HepG2 (cell line): Measurements from ENCODE around the gene CTNNA2. TPM values are rescaled to one million over a fixed set of nuclear protein-coding genes. Genes with fewer than 3 reads are reported as not detected.

Experiments
- ATAC-seq: fragments of 200-7000 bp; cut with Tn5 transposase; 3 replicates; pipeline ENCODE4 v1.9.1; 2020; ENCODE audit warnings: mild to moderate bottlenecking, moderate library complexity
- BruUV-seq: library from RNA; stranded (reverse); fragments of 400-500 nt; replicated peaks from 2 replicates; lab custom pipeline; 2021; lab: Mats Ljungman, UMichigan
- CTCF ChIA-PET: fragments of 300-600 bp; formaldehyde crosslinking; extraction: SDS; loops from one replicate; lab custom pipeline; 2021; ENCODE audit warnings: low total read pairs, inconsistent platforms, low intra/inter-chr PET ratio; lab: Yijun Ruan, JAX
- POLR2A ChIA-PET: fragments of 350-600 bp; sonication (Branson Sonifier 250); formaldehyde crosslinking; loops from one replicate; lab custom pipeline; 2020; ENCODE audit warnings: antibody characterized with exemption, inconsistent platforms; lab: Yijun Ruan, JAX
- DNase-seq: peaks from one replicate; pipeline ENCODE4 v3.0.0-alpha.2; 2015; ENCODE audit warnings: low spot score
- FAIRE-seq: peaks from 3 replicates; lab custom pipeline; 2011; peaks lifted over from hg19 to GRCh38; lab: Jason Lieb, UNC
- H2AFZ ChIP-seq: one replicate; pipeline ENCODE4 v1.6.1; 2011; ENCODE audit warnings: low read length, inconsistent platforms
- H3K27ac ChIP-seq: fragments of 300-600 bp; 3 replicates; pipeline ENCODE4 v1.8.0; 2011; ENCODE audit warnings: mixed run types, mild to moderate bottlenecking, mixed read lengths, low read length, inconsistent platforms; ENCODE audit not compliant: insufficient read depth; ENCODE audit errors: extremely low read length
- H3K27me3 ChIP-seq, 2 experiments: fragments of 200-600 bp in 1 of 2; 2 replicates in 1 of 2; 3 replicates in 1 of 2; pipeline versions ENCODE4 v1.6.0 to v1.8.0; 2011; ENCODE audit warnings: low read length in 2 of 2, mild to moderate bottlenecking in 2 of 2, moderate library complexity in 2 of 2, inconsistent platforms in 1 of 2; ENCODE audit not compliant: insufficient read depth in 2 of 2, control insufficient read depth in 1 of 2
- H3K36me3 ChIP-seq, 2 experiments: fragments of 200-600 bp in 1 of 2; replicated peaks in 1 of 2; 2 replicates in 1 of 2; 3 replicates in 1 of 2; pipeline versions ENCODE4 v1.5.1 to v1.8.0; 2011; ENCODE audit warnings: low read length in 2 of 2, inconsistent platforms in 1 of 2; ENCODE audit not compliant: insufficient read depth in 2 of 2, control insufficient read depth in 1 of 2
- H3K4me1 ChIP-seq: 2 replicates; pipeline ENCODE4 v1.5.1; 2012; ENCODE audit warnings: low read length, inconsistent platforms; ENCODE audit not compliant: insufficient read depth
- H3K4me2 ChIP-seq: 2 replicates; pipeline ENCODE4 v1.6.0; 2011; ENCODE audit warnings: low read depth, low read length, inconsistent platforms
- H3K4me3 ChIP-seq, 3 experiments: fragments of 200-600 bp in 1 of 3; sonication (generic), shearing (Covaris generic) in 1 of 3; replicated peaks in 1 of 3; 2 replicates each; pipeline ENCODE4 v1.5.1; 2011 to 2016; ENCODE audit warnings: low read length in 3 of 3, inconsistent platforms in 2 of 3, low read depth in 2 of 3, mild to moderate bottlenecking in 2 of 3, control low read depth in 1 of 3, mixed read lengths in 1 of 3; ENCODE audit not compliant: insufficient read depth in 1 of 3
- H3K79me2 ChIP-seq: one replicate; pipeline ENCODE4 v1.6.1; 2011; ENCODE audit warnings: low read length, inconsistent platforms; ENCODE audit not compliant: insufficient read depth
- H3K9ac ChIP-seq: 2 replicates; pipeline ENCODE4 v1.6.0; 2011; ENCODE audit warnings: mild to moderate bottlenecking, low read depth, low read length, inconsistent platforms; ENCODE audit not compliant: insufficient read depth
- H3K9me3 ChIP-seq: 2 replicates; pipeline ENCODE4 v1.5.1; 2012; ENCODE audit warnings: mild to moderate bottlenecking, low read length
- H4K20me1 ChIP-seq: 2 replicates; pipeline ENCODE4 v1.6.0; 2011; ENCODE audit warnings: inconsistent platforms, mild to moderate bottlenecking, low read length, moderate library complexity; ENCODE audit not compliant: insufficient read depth
- BRD4 ChIP-seq: sonication (generic); formaldehyde crosslinking; IDR thresholded peaks from 2 replicates; pipeline ENCODE4 v1.4.0; 2020; ENCODE audit warnings: missing genetic modification reagents
- CBFB ChIP-seq: sonication (generic); formaldehyde crosslinking; IDR thresholded peaks from 2 replicates; pipeline ENCODE4 v1.4.0; 2020; ENCODE audit warnings: missing genetic modification reagents
- FOXJ3 ChIP-seq: sonication (generic); formaldehyde crosslinking; IDR thresholded peaks from 2 replicates; pipeline ENCODE4 v1.4.0; 2020; ENCODE audit warnings: missing genetic modification reagents, mild to moderate bottlenecking, borderline replicate concordance
- GABPA ChIP-seq, 2 experiments: IDR thresholded peaks; 2 replicates each; pipeline ENCODE4 v1.6.1; 2011 to 2016; ENCODE audit warnings: low read depth in 2 of 2, low read length in 1 of 2, missing biosample characterization in 1 of 2, missing genetic modification characterization in 1 of 2
- HBP1 ChIP-seq: IDR thresholded peaks from 2 replicates; pipeline ENCODE4 v1.6.1; 2016; ENCODE audit warnings: low read depth, control low read depth
- HCFC1 ChIP-seq: fragments of 150-350 bp; IDR thresholded peaks from 2 replicates; pipeline ENCODE4 v1.6.1; 2014; ENCODE audit warnings: low read depth, low read length
- PAX8 ChIP-seq: sonication (generic); formaldehyde crosslinking; IDR thresholded peaks from 2 replicates; pipeline ENCODE4 v1.8.0; 2022; ENCODE audit warnings: mild to moderate bottlenecking, missing genetic modification reagents, borderline replicate concordance
- ZNF275 ChIP-seq: sonication (generic); formaldehyde crosslinking; IDR thresholded peaks from 2 replicates; pipeline ENCODE4 v1.8.0; 2022; ENCODE audit warnings: missing genetic modification reagents, mild to moderate bottlenecking, inconsistent platforms, borderline replicate concordance
- ZNF44 ChIP-seq: sonication (generic); formaldehyde crosslinking; IDR thresholded peaks from 2 replicates; pipeline ENCODE4 v1.5.1; 2020; ENCODE audit warnings: mild to moderate bottlenecking, missing genetic modification reagents
- ZNF446 ChIP-seq: sonication (generic); formaldehyde crosslinking; IDR thresholded peaks from 2 replicates; pipeline ENCODE4 v1.5.0; 2020; ENCODE audit warnings: mild to moderate bottlenecking, missing genetic modification reagents
- ZNF850 ChIP-seq: sonication (generic); formaldehyde crosslinking; conservative IDR thresholded peaks from 2 replicates; pipeline ENCODE4 v1.9.0; 2021; ENCODE audit warnings: mild to moderate bottlenecking, missing genetic modification reagents
- WGBS: methylation state at CpG from one replicate; pipeline ENCODE4 v1.1.6; 2017; ENCODE audit warnings: low lambda C conversion rate; 5-methylcytosine and 5-hydroxymethylcytosine counted together
- in situ Hi-C: cut with HindIII; loops from 2 replicates; pipeline ENCODE4 v1.10.0; 2017; ENCODE audit warnings: low pct_unique_long_range_greater_than_20kb; ENCODE audit not compliant: extremely low pct_ligation_motif_present
- intact Hi-C: fragments of 100-400 bp; cut with micrococcal nuclease; formaldehyde crosslinking; loops from one replicate; pipeline ENCODE4 v1.10.0; 2022; ENCODE audit not compliant: unreplicated experiment
- polyA plus RNA-seq, 8 experiments: library from polyadenylated mRNA; depleted of rRNA in 3 of 8; stranded (reverse) in 7 of 8; unstranded in 1 of 8; fragments of >200 nt; fragmentation: Illumina TruSeq in 4 of 8; extraction: Trizol in 4 of 8; gene quantifications; 2 replicates each; pipeline versions ENCODE4 v1.2.1 to v1.2.3, GENCODE V29; 2011 to 2016; ENCODE audit warnings: low read depth in 4 of 8, missing spikeins in 1 of 8, mixed read lengths in 1 of 8; ENCODE audit not compliant: insufficient read depth in 1 of 8
- total RNA-seq, 5 experiments: library from RNA; depleted of rRNA; stranded (reverse); fragments of >200 nt; fragmentation: Illumina TruSeq; extraction: Trizol; gene quantifications; 2 replicates each; pipeline ENCODE4 v1.2.3, GENCODE V29; 2016; ENCODE audit warnings: low read depth in 1 of 5
- TF ChIP-seq, protein P1 (sequence below): sonication (generic); formaldehyde crosslinking; IDR thresholded peaks from 2 replicates; pipeline ENCODE4 v1.4.0; 2020; ENCODE audit warnings: mild to moderate bottlenecking, missing genetic modification reagents, borderline replicate concordance
- TF ChIP-seq, protein P2 (sequence below): sonication (generic); formaldehyde crosslinking; IDR thresholded peaks from 2 replicates; pipeline ENCODE4 v1.9.0; 2021; ENCODE audit warnings: missing genetic modification reagents, borderline replicate concordance
- TF ChIP-seq, protein P3 (sequence below): sonication (generic); formaldehyde crosslinking; IDR thresholded peaks from 2 replicates; pipeline ENCODE4 v1.8.0; 2022; ENCODE audit warnings: mild to moderate bottlenecking, missing genetic modification reagents

The CTNNA2 gene
- total and polyA plus RNA-seq, 2 of the 13 experiments (the other 11 are each of a cell fraction or from before 2014, with no cell fraction given): not detected

GRCh38 chr2:80530442-80531064 lies 1017.7 kb downstream of the CTNNA2 start:
- ChIA-PET CTCF (no interaction called here), POLR2A (no interaction called here)
- Histone ChIP-seq H3K4me1 (no peaks in the 10 kb centered on the region), H3K36me3 (no peaks in the 10 kb centered on the region), H3K27ac (no peak overlapping the region), H4K20me1 (no peaks in the 10 kb centered on the region), H3K27me3 (no peaks in the 10 kb centered on the region), H2AFZ (no peak overlapping the region), H3K9me3 (peaks cover 35% of the 10 kb centered on the region), H3K4me3 (no peak overlapping the region), H3K79me2 (no peaks in the 10 kb centered on the region), H3K9ac (no peak overlapping the region), H3K4me2 (no peak overlapping the region)
- FAIRE-seq (no peak), DNase-seq (no peak), ATAC-seq (no peak)
- in situ Hi-C loops: no loop called here
- WGBS: 0% methylated on average over 3 of the region's 3 CpGs
- no TSS peak for BruUV-seq
- intact Hi-C loops: no loop called here
- no peak for TF ChIP-seq HCFC1
- TF ChIP-seq, protein P1, sequence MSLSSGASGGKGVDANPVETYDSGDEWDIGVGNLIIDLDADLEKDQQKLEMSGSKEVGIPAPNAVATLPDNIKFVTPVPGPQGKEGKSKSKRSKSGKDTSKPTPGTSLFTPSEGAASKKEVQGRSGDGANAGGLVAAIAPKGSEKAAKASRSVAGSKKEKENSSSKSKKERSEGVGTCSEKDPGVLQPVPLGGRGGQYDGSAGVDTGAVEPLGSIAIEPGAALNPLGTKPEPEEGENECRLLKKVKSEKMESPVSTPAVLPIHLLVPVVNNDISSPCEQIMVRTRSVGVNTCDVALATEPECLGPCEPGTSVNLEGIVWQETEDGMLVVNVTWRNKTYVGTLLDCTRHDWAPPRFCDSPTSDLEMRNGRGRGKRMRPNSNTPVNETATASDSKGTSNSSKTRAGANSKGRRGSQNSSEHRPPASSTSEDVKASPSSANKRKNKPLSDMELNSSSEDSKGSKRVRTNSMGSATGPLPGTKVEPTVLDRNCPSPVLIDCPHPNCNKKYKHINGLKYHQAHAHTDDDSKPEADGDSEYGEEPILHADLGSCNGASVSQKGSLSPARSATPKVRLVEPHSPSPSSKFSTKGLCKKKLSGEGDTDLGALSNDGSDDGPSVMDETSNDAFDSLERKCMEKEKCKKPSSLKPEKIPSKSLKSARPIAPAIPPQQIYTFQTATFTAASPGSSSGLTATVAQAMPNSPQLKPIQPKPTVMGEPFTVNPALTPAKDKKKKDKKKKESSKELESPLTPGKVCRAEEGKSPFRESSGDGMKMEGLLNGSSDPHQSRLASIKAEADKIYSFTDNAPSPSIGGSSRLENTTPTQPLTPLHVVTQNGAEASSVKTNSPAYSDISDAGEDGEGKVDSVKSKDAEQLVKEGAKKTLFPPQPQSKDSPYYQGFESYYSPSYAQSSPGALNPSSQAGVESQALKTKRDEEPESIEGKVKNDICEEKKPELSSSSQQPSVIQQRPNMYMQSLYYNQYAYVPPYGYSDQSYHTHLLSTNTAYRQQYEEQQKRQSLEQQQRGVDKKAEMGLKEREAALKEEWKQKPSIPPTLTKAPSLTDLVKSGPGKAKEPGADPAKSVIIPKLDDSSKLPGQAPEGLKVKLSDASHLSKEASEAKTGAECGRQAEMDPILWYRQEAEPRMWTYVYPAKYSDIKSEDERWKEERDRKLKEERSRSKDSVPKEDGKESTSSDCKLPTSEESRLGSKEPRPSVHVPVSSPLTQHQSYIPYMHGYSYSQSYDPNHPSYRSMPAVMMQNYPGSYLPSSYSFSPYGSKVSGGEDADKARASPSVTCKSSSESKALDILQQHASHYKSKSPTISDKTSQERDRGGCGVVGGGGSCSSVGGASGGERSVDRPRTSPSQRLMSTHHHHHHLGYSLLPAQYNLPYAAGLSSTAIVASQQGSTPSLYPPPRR (CRISPR knock-in tag): no peak
- no peak for TF ChIP-seq PAX8 (CRISPR knock-in tag)
- no peak for TF ChIP-seq FOXJ3
- no peak for TF ChIP-seq ZNF44 (CRISPR knock-in tag)
- TF ChIP-seq, protein P2, sequence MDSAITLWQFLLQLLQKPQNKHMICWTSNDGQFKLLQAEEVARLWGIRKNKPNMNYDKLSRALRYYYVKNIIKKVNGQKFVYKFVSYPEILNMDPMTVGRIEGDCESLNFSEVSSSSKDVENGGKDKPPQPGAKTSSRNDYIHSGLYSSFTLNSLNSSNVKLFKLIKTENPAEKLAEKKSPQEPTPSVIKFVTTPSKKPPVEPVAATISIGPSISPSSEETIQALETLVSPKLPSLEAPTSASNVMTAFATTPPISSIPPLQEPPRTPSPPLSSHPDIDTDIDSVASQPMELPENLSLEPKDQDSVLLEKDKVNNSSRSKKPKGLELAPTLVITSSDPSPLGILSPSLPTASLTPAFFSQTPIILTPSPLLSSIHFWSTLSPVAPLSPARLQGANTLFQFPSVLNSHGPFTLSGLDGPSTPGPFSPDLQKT: no peak
- no peak for TF ChIP-seq BRD4
- TF ChIP-seq CBFB (CRISPR knock-in tag): no peak
- TF ChIP-seq HBP1 (CRISPR knock-in tag): no peak
- no peak for TF ChIP-seq ZNF446 (CRISPR knock-in tag)
- no peak for TF ChIP-seq ZNF275 (CRISPR knock-in tag)
- TF ChIP-seq ZNF850 (CRISPR knock-in tag): no peak
- no peak for TF ChIP-seq GABPA (IDR thresholded peaks at IDR 0.05; ENCODE audit: low read depth, low read length)
- no peak for TF ChIP-seq GABPA (CRISPR knock-in tag; IDR thresholded peaks at IDR 0.05; ENCODE audit: low read depth)
- TF ChIP-seq, protein P3, sequence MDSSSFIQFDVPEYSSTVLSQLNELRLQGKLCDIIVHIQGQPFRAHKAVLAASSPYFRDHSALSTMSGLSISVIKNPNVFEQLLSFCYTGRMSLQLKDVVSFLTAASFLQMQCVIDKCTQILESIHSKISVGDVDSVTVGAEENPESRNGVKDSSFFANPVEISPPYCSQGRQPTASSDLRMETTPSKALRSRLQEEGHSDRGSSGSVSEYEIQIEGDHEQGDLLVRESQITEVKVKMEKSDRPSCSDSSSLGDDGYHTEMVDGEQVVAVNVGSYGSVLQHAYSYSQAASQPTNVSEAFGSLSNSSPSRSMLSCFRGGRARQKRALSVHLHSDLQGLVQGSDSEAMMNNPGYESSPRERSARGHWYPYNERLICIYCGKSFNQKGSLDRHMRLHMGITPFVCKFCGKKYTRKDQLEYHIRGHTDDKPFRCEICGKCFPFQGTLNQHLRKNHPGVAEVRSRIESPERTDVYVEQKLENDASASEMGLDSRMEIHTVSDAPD (CRISPR knock-in tag): no peak
